ENCODE results near the gene PEAK3.

Gene PEAK3

GRCh38 chr19:2240881-2241760, 40.9 kb downstream of the PEAK3 start:
- no peak for TF ChIP-seq POLR2A (IDR thresholded peaks at IDR 0.05; ENCODE audit: low read length)
- no peak for TF ChIP-seq GATA1 (IDR thresholded peaks at IDR 0.05; ENCODE audit: low read depth, low read length)

DNA sequence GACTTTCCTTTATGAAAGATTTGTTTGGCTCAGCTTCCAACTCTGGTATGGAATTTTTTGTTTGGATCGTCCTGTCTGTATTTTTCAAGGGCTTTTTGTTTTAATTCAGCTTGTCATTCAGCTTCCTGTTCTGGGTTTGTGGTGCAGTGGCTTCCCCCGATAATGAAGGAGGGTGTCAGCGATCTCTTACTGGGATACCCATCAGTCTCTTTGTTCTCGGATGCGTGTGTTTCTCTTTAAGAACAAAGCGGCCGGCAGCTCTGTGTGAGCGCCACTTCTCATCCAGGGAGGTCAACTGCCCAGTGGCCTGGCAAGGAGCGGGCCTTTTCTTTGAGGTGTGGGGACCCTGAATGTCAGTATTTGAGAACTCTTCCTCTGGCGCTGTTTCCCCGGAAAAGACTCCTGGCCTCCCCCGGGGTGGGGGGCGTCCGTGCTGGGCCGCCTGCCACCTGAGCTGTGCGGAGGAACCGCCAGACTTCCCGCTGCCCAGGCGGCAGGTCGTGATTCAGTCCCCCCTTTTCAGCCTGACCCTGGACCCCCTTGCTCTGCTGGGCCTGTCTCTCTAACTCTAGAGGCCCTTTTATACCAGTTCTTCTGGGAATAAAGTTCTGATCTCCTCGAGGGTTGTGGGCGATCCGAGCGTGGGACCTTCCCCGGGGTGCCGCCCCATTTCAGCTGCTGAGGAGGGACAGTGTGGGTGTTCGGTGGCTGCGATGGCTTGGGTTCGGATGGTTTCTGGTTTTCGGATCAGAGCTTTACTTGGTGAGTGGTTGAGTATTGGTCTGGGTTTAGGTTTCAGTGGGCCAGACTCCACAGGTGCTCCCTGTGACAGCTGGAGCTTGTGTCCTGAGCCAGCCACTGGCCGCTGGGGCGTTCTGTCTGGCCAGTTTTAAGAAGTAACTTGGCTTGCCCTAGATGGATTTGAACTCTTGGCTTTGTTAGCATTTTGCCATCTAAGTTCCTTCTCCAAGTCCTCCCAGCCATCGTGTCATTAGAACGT, 41.9 kb downstream of the PEAK3 start:
- DNase-seq = peak; percentile 57 to 65
- TF ChIP-seq GATA1 (IDR thresholded peaks at IDR 0.05; ENCODE audit: low read depth, low read length) (no peak), POLR2A (IDR thresholded peaks at IDR 0.05; ENCODE audit: low read length) (no peak)

More at GRCh38 chr19:2240881-2241760, 40.9 kb downstream of the PEAK3 start:
- no peak for DNase-seq

GRCh38 chr19:2239173-2239572, 42.8 kb downstream of the PEAK3 start:
- no peak for DNase-seq
- TF ChIP-seq POLR2A (IDR thresholded peaks at IDR 0.05; ENCODE audit: low read length) = no peak
- no peak for TF ChIP-seq GATA1 (IDR thresholded peaks at IDR 0.05; ENCODE audit: low read depth, low read length)

GRCh38 chr19:2237869-2238153, 44.2 kb downstream of the PEAK3 start:
- no peak for DNase-seq
- TF ChIP-seq GATA1 (IDR thresholded peaks at IDR 0.05; ENCODE audit: low read depth, low read length) (no peak), POLR2A (IDR thresholded peaks at IDR 0.05; ENCODE audit: low read length) (no peak)

GRCh38 chr19:2237051-2237868, 44.7 kb downstream of the PEAK3 start:
- peak; percentile 63 to 73 for DNase-seq
- TF ChIP-seq POLR2A (IDR thresholded peaks at IDR 0.05; ENCODE audit: low read length) (no peak), GATA1 (IDR thresholded peaks at IDR 0.05; ENCODE audit: low read depth, low read length) (no peak)

GRCh38 chr19:2236314-2237050, 45.5 kb downstream of the PEAK3 start, which contains the start of the genes PLEKHJ1 and SF3A2:
Gene PLEKHJ1, minus strand, starts transcription at chr19:2236329. Its CDS starts 81 bp downstream, at chr19:2236248.
Gene SF3A2, plus strand, starts transcription at chr19:2236824. Its CDS starts 6,595 bp downstream, at chr19:2243419.
- TF ChIP-seq GATA1 (IDR thresholded peaks at IDR 0.05; ENCODE audit: low read depth, low read length) (peak; percentile 66), POLR2A (IDR thresholded peaks at IDR 0.05; ENCODE audit: low read length) (peak; percentile 90)
- peak; percentile 99 for DNase-seq

- TF ChIP-seq GATA1 (IDR thresholded peaks at IDR 0.05; ENCODE audit: low read depth, low read length) (no peak), POLR2A (IDR thresholded peaks at IDR 0.05; ENCODE audit: low read length) (no peak)
- no peak for DNase-seq
Observed at GRCh38 chr19:2236064-2236313, 46.0 kb downstream of the PEAK3 start.

DNA sequence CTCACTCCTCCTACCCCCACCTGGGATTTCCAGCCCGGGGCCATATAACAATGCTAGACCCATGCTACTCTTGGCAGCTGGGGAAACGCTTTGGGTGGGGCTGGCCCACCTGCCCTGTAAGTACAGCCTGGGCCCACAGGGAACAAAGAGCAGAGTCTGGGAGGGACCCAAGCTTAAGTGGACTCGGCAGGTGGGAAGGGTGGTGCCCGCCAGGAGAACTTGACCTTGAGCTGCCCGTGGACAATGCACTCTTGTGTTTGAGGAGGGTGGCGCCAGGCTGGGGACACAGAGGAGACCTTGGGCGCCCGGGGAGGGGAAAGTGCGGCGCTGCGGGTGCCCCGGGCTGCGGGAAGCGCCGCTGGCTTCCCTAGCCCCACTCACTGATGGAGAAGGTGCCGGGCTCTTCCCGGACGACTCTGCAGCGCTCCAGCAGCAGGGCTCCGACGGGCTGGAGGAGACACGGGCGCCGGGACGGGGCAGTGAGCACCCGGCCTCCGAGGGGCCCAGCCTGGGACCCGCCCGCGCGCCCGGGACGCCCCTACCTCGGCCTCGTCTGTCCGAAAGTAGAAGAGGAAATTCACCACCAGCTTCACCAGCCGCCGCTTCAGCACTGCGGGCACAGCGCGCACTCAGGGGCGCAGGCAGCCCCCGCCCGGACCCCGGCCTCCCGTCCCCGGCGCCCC, 46.5 kb downstream of the PEAK3 start:
- no peak for TF ChIP-seq GATA1 (IDR thresholded peaks at IDR 0.05; ENCODE audit: low read depth, low read length)
- no peak for TF ChIP-seq POLR2A (IDR thresholded peaks at IDR 0.05; ENCODE audit: low read length)
- peak in 1 of 2 experiments; percentile 71 for DNase-seq

DNA sequence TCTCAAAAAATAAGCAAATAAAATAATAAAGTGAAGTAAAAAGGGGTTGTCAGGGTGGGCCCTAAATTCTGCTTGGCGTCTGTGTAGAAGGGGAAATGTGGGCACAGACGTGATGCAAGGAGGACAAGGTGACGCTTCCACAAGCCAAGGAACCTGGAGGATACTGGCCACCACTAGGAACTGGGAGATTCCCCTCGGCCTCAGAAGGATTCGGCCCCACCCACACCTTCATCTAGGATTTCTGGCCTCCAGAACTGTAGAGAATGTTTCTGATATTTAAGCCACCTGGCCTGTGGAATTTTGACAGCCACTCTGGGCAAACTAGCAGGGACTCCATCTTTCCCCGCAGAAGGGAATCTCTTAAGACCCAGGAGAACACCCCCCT, 47.0 kb downstream of the PEAK3 start:
- DNase-seq = no peak
- TF ChIP-seq POLR2A (IDR thresholded peaks at IDR 0.05; ENCODE audit: low read length) (no peak), GATA1 (IDR thresholded peaks at IDR 0.05; ENCODE audit: low read depth, low read length) (no peak)

DNA sequence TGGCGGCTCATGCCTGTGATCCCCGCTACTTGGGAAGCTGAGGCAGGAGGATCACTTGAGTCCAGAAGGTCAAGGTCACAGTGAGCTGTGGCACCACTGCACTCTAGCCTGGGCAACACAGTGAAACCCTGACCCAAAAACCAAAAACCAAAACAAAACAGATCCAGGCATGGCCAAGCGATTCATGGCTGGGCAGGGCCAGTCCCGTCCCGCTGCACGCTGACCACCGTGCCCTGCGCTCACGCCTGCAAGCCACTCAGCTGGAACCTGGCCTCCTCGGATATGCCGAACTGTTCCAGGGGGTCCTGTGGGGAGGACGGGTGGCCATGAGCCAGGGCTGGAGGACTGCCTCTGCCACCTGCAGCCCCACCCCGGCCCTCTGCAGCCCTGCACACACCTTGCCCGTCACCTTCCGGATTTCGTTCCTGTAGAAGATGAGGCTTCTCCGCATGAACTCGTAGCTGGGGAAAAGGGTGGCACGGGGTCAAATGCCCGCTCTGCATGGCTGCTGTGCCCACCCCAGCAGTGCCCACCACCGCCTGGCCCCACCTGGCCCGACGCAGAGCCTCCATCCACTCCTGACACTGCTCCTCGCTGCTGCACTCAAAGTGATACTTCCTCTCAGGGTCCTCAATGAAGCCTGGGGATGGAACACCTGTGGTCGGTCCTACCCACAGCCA, 48.2 kb downstream of the PEAK3 start:
- DNase-seq = no peak
- TF ChIP-seq POLR2A (IDR thresholded peaks at IDR 0.05; ENCODE audit: low read length) = no peak

- no peak for DNase-seq
- TF ChIP-seq POLR2A (IDR thresholded peaks at IDR 0.05; ENCODE audit: low read length) = no peak
Observed at GRCh38 chr19:2232286-2233151, 49.5 kb downstream of the PEAK3 start.
